IPS DF 19.7 (cell line): ENCODE results near the gene RPL32.
"Not testable (repeated sequence)": the region's sequence is repeated elsewhere in the genome, so short reads cannot be mapped to it uniquely, and the experiment has no call there.

Experiments used
- DNase-seq: peaks from one replicate; pipeline ENCODE4 v3.0.0-alpha.2; 2013; ENCODE audit warnings: low read depth, low spot score

Gene RPL32

GRCh38 chr3:12810013-12810780 is 31.2 kb downstream of the RPL32 start:
- DNase-seq, result no peak

DNA sequence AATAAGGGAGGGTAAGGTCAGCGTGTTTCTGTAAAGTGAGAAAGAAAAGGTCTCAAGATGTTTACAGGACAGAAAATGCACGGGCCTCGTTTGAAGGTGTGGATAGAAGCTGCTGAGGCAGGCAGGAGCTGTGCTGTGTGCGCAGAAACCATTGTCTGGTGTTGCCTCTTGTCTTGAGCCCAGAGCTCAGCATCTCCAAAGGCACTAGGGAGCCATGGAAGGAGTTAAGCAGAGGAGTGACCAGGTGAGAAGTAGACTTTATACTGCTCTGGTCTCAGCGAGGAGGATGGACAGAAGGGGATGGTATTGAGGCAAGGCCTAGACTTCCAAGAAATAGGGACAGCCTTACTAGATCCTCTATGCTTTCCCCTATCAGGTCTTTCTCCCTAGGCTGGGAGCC is 31.9 kb downstream of the RPL32 start:
- no peak for DNase-seq

- DNase-seq, result no peak
These were observed 32.4 kb downstream of the RPL32 start for GRCh38 chr3:12809001-12809400.

- no peak for DNase-seq
These were observed 32.8 kb downstream of the RPL32 start for GRCh38 chr3:12808587-12808986.

DNA sequence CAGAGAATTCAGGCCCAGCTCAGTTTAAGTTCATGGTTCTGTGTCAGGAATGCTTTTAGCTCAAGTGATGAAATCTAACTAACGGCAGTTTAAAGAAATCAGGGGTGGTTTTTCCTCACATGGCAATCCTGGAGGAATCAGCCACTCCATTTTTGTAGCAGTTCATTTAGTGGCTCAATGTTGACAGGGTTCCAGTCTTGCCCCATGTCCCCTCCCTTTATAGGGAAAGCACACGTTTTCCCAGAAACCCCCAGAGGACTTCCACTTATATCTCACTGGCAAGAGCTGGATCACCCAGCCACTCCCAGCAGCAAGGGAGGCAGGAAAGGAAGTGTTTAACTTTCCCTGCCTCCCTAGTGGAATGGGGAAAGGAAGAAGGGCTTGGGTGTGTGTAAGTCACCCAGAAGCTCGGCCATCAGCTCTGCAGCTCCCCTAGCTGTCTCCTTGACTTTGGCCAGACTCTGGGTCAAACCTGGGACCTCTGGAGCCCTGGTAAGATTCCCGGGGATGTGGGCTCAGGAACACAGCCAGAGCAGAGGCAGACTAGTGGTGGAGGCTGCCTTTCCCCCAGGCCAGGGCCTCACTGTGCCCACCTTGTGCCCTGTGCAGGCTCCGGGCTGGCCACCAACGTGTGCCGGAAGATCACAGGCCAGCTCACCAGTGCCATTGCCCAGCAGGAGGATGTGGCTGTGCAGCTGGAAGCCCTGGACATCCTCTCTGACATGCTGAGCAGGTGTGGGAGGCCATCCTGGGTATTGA is 33.6 kb downstream of the RPL32 start:
- no peak for DNase-seq

DNA sequence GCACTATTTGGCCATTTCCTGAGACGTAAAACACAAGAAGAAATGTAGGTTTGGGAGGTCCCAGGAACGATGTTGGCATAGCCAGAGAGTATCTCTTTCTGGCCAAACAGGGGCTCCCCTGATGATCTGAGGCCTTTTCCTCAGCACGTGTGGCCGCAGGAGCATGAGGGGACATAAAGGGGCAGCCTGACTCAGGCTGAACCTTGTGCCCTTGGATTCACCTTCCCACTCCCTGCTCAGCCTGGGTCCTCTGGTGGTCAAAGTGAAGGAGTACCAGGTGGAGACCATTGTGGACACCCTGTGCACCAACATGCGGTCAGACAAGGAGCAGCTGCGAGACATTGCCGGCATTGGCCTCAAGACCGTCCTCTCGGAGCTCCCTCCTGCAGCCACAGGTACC is 34.3 kb downstream of the RPL32 start:
- DNase-seq, result no peak

DNA sequence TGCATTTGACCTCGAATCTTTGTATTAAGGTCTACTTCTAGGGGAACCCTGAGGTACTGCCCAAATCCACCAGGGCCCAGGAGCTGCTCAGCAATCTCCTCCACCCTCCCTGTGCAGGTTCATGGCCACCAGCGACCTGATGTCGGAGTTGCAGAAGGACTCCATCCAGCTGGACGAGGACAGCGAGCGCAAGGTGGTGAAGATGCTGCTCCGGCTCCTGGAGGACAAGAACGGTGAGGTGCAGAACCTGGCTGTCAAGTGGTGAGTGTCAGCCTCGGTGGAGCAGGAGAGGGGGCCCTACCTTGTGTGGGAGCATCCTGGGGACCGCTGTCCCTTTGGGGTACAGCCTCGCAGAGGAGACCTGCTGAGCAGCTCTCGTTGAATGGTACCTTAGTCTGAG is 38.0 kb downstream of the RPL32 start:
- no peak for DNase-seq

DNA sequence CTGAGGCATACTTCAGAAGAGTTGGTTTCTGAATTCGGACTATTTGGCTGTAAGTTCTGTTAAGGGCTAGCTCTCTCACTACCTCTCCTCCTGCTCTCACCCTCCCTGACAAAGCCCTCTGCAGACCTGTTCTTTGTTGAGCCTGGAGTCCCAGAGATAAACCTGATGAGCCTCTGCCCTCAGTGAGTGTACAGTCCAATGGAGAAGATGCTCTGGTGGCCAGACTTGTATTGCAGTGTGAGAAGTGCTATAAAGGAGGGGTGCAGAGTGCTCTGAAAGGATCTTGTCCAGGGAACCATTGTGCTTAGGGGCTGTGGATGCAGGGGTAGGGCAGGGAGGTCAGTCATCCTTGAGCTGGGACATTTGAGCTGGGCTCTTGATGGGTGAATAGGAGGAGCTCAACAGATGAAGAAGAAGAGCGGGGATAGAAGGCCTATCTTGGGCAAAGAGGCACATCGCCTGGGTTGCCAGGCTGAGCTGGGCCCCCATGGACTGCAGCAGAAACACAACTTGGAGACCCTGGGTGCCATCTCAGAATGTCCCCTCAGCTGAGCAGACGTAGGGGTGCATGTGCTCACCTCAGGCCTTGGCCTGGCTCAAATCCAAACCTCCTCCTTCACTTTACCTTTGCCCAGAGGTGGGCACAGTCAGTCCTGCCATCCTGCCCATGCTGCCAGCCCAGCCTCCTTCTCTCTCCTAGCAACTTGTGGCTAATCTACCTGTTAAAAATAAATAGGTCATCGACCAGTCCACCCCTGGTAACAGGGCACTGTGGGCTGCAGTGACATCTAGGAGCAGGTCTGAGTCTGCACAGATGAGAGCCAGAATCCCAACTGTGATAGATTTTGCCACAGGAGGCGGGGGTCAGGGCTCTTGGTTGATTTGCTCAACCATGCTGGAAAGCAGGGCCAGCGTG is 41.6 kb downstream of the RPL32 start:
- no peak for DNase-seq

DNA sequence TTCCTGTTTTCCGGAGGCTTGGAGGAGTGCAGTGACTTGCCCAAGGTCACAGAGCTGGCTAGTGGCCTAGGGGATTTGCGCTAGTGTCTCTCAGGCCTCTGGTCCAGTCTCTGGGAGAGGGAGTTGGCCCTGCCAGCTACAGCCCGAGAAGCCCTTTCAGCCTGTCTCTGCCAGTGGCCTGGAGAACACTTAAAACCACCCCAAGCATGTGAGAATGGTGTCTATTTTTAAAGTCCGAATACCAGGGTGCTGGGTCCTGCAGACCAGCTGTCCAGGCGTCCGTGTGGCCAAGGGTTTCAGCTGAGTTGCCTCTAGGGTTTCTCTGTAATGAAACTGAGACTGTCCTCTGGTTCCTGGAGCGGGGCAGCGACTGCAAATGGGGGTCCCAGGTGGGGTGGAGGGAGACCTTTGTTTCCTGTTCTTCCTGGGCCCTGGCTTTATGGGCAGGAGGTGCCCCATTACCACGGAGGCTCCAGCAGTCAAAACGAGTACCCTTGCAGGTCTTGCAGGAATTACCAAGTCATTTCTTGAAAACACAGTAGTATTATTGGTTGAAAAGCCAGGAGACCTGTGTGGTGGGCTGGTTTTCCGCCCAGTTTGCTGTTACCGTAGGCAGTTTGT is 42.7 kb downstream of the RPL32 start:
- no peak for DNase-seq

DNA sequence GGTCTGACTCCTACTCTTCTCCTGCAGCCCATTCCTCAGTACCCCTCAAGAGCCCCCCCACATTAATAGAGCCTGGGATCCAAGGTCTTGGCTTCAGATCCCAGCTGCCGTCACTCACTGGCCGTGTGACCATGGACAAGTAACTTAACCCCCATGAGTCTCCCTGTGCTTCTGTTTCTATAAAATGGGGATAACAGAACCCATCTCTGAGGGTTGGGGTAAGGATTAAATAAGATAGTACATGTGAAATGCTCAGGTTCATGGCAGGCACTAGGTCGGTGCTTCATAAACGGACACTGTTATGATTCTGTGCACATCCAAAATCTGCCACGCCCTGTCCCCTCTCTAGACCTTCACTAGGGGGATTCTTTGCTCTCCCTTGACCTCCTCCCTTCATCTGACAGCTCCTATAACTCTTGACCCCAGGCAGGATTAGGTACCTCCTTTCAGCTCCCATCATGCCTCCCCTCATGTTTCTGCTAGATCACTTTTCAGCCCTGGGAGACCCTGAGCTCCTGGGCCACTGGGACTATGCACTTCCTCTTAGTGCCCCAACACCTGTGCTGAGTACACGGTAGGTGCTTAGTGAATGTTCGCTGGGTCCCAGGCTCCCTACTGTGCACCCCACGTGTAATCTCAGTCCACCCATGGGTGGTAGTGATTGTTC is 43.3 kb downstream of the RPL32 start:
- DNase-seq, result no peak

- DNase-seq, result no peak
These were observed 44.1 kb downstream of the RPL32 start for GRCh38 chr3:12797124-12797891.

GRCh38 chr3:12796171-12797123 is 44.9 kb downstream of the RPL32 start, which contains the start of gene CAND2:
CAND2 (plus strand) TSS chr3:12796680; CDS start chr3:12796721, 41 bp downstream.
- DNase-seq, result no peak

- no peak for DNase-seq
These were observed 47.7 kb downstream of the RPL32 start for GRCh38 chr3:12793701-12794100.

DNA sequence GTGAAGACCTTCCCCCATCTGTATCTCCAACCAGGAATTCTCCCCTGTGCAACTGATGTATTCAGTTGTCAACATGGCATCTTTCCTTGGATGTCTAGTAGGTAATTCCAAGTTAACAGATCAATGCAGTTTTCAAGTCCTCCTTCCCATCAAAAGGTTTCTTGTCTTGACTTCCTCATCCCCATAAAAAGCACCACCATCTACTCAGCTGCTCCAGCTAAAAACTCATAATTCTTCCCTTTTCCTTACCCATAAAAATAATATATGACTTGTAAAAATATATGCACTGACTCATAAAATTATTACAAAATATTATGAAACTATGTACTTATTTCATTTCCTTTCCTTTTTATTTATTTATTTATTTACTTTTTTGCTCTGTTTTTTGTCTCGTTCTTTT is 49.9 kb downstream of the RPL32 start:
- DNase-seq, result no peak

DNA sequence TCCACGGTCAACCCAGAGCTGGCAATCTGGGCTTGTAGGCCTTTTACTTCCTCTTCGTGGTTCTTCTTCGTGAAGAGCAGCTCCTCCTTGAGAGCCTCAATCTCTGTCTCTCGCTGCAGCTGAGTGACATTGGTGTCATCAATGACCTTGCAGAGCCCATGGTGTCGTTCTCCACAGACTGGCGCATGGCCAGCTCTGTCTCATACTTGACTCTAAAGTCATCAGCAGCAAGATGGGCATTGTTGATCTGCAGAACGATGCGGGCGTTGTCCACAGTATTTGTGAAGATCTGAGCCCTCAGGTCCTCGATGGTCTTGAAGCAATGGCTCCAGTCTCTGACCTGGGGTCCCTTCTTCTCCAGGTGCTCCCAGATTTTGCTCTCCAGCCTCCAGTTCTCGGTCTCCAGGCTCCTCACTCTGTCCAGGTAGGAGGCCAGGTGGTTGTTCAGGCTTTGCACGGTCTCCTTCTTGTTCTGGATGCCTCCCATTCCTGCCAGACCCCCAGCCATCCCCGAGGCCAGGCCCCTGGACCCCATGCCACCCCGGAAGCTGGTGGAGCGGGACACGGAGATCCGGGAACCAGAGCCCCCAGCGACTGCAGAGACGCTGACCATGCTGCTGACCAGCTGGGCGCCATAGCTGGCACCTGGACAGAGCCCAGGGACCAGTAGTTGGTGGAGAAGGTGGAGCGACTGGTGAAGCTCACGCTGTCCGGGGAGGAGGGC is 53.2 kb downstream of the RPL32 start:
- not testable (repeated sequence) for DNase-seq

GRCh38 chr3:12787346-12787745 is 54.0 kb downstream of the RPL32 start:
- DNase-seq, result not testable (repeated sequence)

DNA sequence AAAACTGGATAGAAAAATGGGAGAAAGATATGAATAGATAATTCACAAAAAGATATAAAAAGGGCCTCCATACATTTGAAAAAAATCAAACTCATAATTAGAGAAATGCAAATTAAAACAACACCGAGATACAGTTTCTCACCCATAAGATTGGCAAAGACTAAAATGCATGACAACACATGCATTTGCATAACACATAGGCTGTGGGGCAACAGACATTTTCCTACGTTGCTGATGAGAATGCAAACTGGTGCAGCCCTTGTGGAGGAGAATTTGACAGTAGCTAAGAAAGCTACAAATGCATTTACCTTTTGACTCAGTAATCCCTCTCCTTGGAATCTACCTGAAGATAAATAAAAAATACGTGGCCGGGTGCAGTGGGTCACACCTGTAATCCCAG is 56.3 kb downstream of the RPL32 start:
- DNase-seq, result no peak
